Skin of body (tissue), 2 donors: ENCODE data around the gene KANSL3. TPM values are rescaled to one million over a fixed set of nuclear protein-coding genes. Genes with fewer than 3 reads are reported as not detected.

Experiments
- DNase-seq: peaks from one replicate; lab custom pipeline; 2025; lab: John Stamatoyannopoulos, UW
- total RNA-seq: library from RNA; depleted of rRNA; stranded (reverse); fragments of >200 nt; gene quantifications from one replicate; pipeline ENCODE4 v1.2.3, GENCODE V29; 2014

Gene KANSL3
- total RNA-seq, 1 donor from 2014 or later, result 26.0 TPM

- DNase-seq, result no peak
Observed at GRCh38 chr2:96608469-96609455, 29.4 kb downstream of the KANSL3 start.

- DNase-seq, result no peak
Observed at GRCh38 chr2:96604104-96604503, 34.0 kb downstream of the KANSL3 start.

GRCh38 chr2:96602330-96602823 is 35.7 kb downstream of the KANSL3 start:
- DNase-seq, result no peak

- no peak for DNase-seq
Observed at GRCh38 chr2:96601382-96602292, 36.5 kb downstream of the KANSL3 start.

GRCh38 chr2:96599941-96600340 is 38.2 kb downstream of the KANSL3 start:
- no peak for DNase-seq

GRCh38 chr2:96596596-96596995 is 41.5 kb downstream of the KANSL3 start:
- no peak for DNase-seq

- no peak for DNase-seq
Observed at GRCh38 chr2:96594691-96595152, 43.4 kb downstream of the KANSL3 start.

GRCh38 chr2:96594282-96594681 is 43.8 kb downstream of the KANSL3 start:
- no peak for DNase-seq

GRCh38 chr2:96591494-96591893 is 46.6 kb downstream of the KANSL3 start:
- no peak for DNase-seq

GRCh38 chr2:96591054-96591453 is 47.1 kb downstream of the KANSL3 start:
- no peak for DNase-seq

GRCh38 chr2:96587843-96588242 is 50.3 kb downstream of the KANSL3 start:
- no peak for DNase-seq

GRCh38 chr2:96584017-96584416 is 54.1 kb downstream of the KANSL3 start:
- no peak for DNase-seq

- no peak for DNase-seq
Observed at GRCh38 chr2:96580771-96581170, 57.3 kb downstream of the KANSL3 start.

GRCh38 chr2:96579422-96579821 is 58.7 kb downstream of the KANSL3 start:
- DNase-seq, result no peak

- DNase-seq, result no peak
Observed at GRCh38 chr2:96578731-96579130, 59.4 kb downstream of the KANSL3 start.

GRCh38 chr2:96577501-96577900 is 60.6 kb downstream of the KANSL3 start:
- DNase-seq, result no peak

- no peak for DNase-seq
Observed at GRCh38 chr2:96575785-96576456, 62.2 kb downstream of the KANSL3 start.

- DNase-seq, result no peak
Observed at GRCh38 chr2:96574364-96574763, 63.7 kb downstream of the KANSL3 start.

- DNase-seq, result no peak
Observed at GRCh38 chr2:96568094-96568493, 70.0 kb downstream of the KANSL3 start.

GRCh38 chr2:96565111-96565510 is 73.0 kb downstream of the KANSL3 start:
- no peak for DNase-seq

- no peak for DNase-seq
Observed at GRCh38 chr2:96564563-96564962, 73.5 kb downstream of the KANSL3 start.
